Measurements from ENCODE around the gene SEPSECS.

GRCh38 chr4:25178838-25179261, 18.6 kb upstream of the SEPSECS start:
- TF ChIP-seq EP300 (IDR thresholded peaks at IDR 0.05; ENCODE audit: borderline replicate concordance in 1 of 2, low read depth in 2 of 2, low read length in 2 of 2) (no peak), ATF3 (IDR thresholded peaks at IDR 0.05; ENCODE audit: insufficient read depth, low read depth, low read length) (no peak), SP1 (IDR thresholded peaks at IDR 0.05; ENCODE audit: low read depth, low read length) (no peak), RFX5 (IDR thresholded peaks at IDR 0.05; ENCODE audit: borderline replicate concordance, low read depth, low read length) (no peak), TAF1 (IDR thresholded peaks at IDR 0.05; ENCODE audit: low read depth, low read length) (no peak)
- TF ChIP-seq, protein P1, sequence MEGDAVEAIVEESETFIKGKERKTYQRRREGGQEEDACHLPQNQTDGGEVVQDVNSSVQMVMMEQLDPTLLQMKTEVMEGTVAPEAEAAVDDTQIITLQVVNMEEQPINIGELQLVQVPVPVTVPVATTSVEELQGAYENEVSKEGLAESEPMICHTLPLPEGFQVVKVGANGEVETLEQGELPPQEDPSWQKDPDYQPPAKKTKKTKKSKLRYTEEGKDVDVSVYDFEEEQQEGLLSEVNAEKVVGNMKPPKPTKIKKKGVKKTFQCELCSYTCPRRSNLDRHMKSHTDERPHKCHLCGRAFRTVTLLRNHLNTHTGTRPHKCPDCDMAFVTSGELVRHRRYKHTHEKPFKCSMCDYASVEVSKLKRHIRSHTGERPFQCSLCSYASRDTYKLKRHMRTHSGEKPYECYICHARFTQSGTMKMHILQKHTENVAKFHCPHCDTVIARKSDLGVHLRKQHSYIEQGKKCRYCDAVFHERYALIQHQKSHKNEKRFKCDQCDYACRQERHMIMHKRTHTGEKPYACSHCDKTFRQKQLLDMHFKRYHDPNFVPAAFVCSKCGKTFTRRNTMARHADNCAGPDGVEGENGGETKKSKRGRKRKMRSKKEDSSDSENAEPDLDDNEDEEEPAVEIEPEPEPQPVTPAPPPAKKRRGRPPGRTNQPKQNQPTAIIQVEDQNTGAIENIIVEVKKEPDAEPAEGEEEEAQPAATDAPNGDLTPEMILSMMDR (IDR thresholded peaks at IDR 0.05; ENCODE audit: control extremely low read depth in 1 of 3, insufficient read depth in 1 of 3, low read depth in 1 of 3, low read length in 3 of 3), result no peak

Measured in H1 (cell line).